Thoracic aorta (tissue), 2 donors: ENCODE measurements around the gene MKNK1. TPM values are rescaled to one million over a fixed set of nuclear protein-coding genes. Genes with fewer than 3 reads are reported as not detected.
A peak's percentile ranks its signal among the peaks of the same experiment; 100 is the strongest.

Experiments
- ATAC-seq: fragments of 150-250 bp; one replicate; pipeline ENCODE4 v1.8.0; 2017; ENCODE audit warnings: low read depth; ENCODE audit not compliant: insufficient number of reproducible peaks, low FRiP score
- DNase-seq: peaks from one replicate; pipeline ENCODE4 v3.0.0-alpha.2; 2020; ENCODE audit warnings: low spot score
- H3K27ac ChIP-seq, 2 donors: fragments of 200-600 bp; sonication (generic); 1 replicate in 1 of 2; 2 replicates in 1 of 2; pipeline ENCODE4 v1.5.1; 2016; ENCODE audit warnings: mild to moderate bottlenecking in 2 of 2, moderate library complexity in 2 of 2
- H3K27me3 ChIP-seq: fragments of 200-600 bp; sonication (generic); replicated peaks from 2 replicates; pipeline ENCODE4 v1.6.0; 2016; ENCODE audit warnings: mild to moderate bottlenecking; ENCODE audit not compliant: insufficient read depth
- H3K36me3 ChIP-seq: fragments of 200-600 bp; sonication (generic); one replicate; pipeline ENCODE4 v1.5.1; 2016
- H3K4me1 ChIP-seq, 2 donors: fragments of 200-600 bp; sonication (generic); 1 replicate in 1 of 2; 2 replicates in 1 of 2; pipeline versions ENCODE4 v1.5.1 to v1.6.0; 2016; ENCODE audit warnings: low read depth in 2 of 2, mild to moderate bottlenecking in 1 of 2; ENCODE audit not compliant: control insufficient read depth in 1 of 2
- H3K4me3 ChIP-seq: fragments of 200-600 bp; sonication (generic); 2 replicates; pipeline ENCODE4 v1.5.1; 2016; ENCODE audit warnings: mild to moderate bottlenecking
- H3K9me3 ChIP-seq: fragments of 200-600 bp; sonication (generic); 2 replicates; pipeline ENCODE4 v1.5.1; 2016
- total RNA-seq, 2 donors: library from RNA; depleted of rRNA; stranded (reverse); fragments of >200 nt; gene quantifications; one replicate each; pipeline versions ENCODE4 v1.1.0 to v1.2.3, GENCODE V29; 2016
- TF ChIP-seq, protein P1 (sequence below): fragments of 200-600 bp; sonication (generic); IDR thresholded peaks from one replicate; pipeline ENCODE4 v1.5.1; 2019; ENCODE audit warnings: antibody characterized with exemption

MKNK1 gene
- total RNA-seq, 2 donors from 2014 or later = 95.9 to 118 TPM

GRCh38 chr1:46527474-46528296 is 76.4 kb downstream of the MKNK1 start:
- Histone ChIP-seq H3K9me3 (no peaks in the 10 kb centered on the region), H3K4me1 (peaks cover 1 to 5% of the 10 kb centered on the region in 2 donors), H3K27me3 (no peaks in the 10 kb centered on the region), H3K4me3 (no peak overlapping the region), H3K36me3 (no peaks in the 10 kb centered on the region), H3K27ac (no peak overlapping the region)
- peak; percentile 51 for DNase-seq
- no peak for ATAC-seq
- TF ChIP-seq, protein P1, sequence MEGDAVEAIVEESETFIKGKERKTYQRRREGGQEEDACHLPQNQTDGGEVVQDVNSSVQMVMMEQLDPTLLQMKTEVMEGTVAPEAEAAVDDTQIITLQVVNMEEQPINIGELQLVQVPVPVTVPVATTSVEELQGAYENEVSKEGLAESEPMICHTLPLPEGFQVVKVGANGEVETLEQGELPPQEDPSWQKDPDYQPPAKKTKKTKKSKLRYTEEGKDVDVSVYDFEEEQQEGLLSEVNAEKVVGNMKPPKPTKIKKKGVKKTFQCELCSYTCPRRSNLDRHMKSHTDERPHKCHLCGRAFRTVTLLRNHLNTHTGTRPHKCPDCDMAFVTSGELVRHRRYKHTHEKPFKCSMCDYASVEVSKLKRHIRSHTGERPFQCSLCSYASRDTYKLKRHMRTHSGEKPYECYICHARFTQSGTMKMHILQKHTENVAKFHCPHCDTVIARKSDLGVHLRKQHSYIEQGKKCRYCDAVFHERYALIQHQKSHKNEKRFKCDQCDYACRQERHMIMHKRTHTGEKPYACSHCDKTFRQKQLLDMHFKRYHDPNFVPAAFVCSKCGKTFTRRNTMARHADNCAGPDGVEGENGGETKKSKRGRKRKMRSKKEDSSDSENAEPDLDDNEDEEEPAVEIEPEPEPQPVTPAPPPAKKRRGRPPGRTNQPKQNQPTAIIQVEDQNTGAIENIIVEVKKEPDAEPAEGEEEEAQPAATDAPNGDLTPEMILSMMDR = peak; percentile 87

DNA sequence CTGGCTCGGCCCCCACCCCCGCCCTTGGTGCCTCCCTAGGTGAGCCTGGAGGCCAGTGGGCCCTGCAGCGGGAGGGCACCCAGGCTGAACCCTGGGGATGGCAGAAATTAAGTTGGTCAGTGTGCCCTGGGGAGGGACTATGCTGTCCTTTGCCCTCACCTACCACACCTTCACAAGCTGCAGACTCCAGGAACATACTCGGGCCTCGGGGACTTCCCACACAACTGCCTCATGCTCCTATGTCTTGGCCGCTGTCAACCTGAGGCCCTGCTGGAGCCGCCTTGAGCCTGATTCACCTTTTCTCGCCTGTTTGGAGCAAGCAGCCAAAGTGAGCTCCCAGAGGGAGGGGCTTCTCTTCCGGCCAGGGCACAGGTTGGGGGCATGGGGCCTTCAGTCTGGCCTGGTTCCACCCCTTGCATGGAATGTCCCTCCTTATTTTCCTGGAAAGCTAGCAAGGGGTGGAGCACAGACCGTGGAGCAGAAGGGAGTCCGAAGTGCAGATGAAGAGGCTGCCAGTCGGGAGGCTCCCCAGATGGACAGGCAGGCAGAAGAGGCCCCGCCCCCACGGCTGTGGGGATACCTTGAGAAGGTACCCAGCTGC is 77.3 kb downstream of the MKNK1 start:
- Histone ChIP-seq H3K36me3 (no peaks in the 10 kb centered on the region), H3K4me3 (no peak overlapping the region), H3K4me1 (peaks cover 4 to 13% of the 10 kb centered on the region in 2 donors), H3K9me3 (no peaks in the 10 kb centered on the region), H3K27ac (no peak overlapping the region), H3K27me3 (no peaks in the 10 kb centered on the region)
- ATAC-seq = no peak
- DNase-seq = no peak
- TF ChIP-seq, protein P1 = no peak

- ATAC-seq (no peak), DNase-seq (no peak)
- no peak overlapping the region for H3K4me3 ChIP-seq
- H3K27ac ChIP-seq = no peak overlapping the region
- H3K4me1 ChIP-seq = peaks cover 4 to 13% of the 10 kb centered on the region in 2 donors
- TF ChIP-seq, protein P1 = no peak
- no peaks in the 10 kb centered on the region for H3K9me3 ChIP-seq
- no peaks in the 10 kb centered on the region for H3K36me3 ChIP-seq
- H3K27me3 ChIP-seq = no peaks in the 10 kb centered on the region
These were observed 77.9 kb downstream of the MKNK1 start for GRCh38 chr1:46526013-46526690.

DNA sequence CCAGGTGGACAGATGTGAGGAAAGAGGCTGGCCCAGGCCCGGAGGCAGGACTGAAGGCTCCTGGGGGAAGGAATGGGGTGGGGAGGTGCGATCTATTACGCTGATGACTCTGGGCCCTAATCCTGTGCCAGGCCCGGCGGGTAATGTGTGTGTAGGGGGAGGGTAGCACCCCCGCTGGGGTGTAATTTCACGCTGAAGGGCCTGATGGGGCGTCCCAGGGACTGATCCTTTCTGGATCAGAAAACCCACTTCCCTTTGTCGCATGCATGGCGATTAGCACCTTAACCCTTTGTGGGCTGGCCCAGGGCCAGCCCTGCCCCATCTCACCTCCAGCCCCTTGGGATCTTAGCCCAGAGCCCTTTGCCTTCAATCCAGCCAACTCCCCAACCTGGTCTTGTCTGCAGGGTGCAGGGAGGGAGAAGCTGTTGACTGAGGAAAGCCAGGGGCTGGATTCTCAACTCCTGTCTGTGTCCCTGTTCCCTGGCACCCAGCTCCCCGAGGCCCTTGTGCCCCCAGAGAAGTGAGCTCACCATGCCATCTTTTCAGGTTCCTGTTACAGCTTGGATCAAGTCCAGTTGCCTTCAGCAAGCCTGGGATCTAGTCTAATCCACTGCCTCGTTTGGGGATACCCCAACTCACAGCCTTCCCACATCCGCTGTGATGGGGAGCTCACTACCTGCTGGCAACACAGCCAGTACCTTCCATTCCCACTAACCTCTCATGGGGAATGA is 78.7 kb downstream of the MKNK1 start:
- H3K4me1 ChIP-seq = peaks cover 4 to 13% of the 10 kb centered on the region in 2 donors
- ATAC-seq = no peak
- H3K4me3 ChIP-seq = no peak overlapping the region
- no peaks in the 10 kb centered on the region for H3K27me3 ChIP-seq
- H3K36me3 ChIP-seq = no peaks in the 10 kb centered on the region
- no peak for DNase-seq
- TF ChIP-seq, protein P1 = no peak
- no peak overlapping the region for H3K27ac ChIP-seq
- H3K9me3 ChIP-seq = no peaks in the 10 kb centered on the region
